Skeletal muscle satellite cell (primary cell): Measurements from ENCODE around the gene GRK4. TPM values are rescaled to one million over a fixed set of nuclear protein-coding genes. Genes with fewer than 3 reads are reported as not detected.
A peak's percentile ranks its signal among the peaks of the same experiment; 100 is the strongest.

Experiments used
- small RNA-seq: library from RNA; depleted of rRNA; stranded (forward); fragments of <200 nt; gene quantifications from one replicate; pipeline ENCODE3, GENCODE V24; 2012

GRK4 gene

Small RNAs within 50 kb of the gene (small RNA-seq; reads per million reads assigned to genes)
- not detected for gene RF02134
- gene RF02135: not detected
- 2.0 reads per million, percentile 66 among the genes with 10 or more reads in this experiment for gene RNU6-204P
